Measurements from ENCODE around the gene AFAP1L2. TPM values are rescaled to one million over a fixed set of nuclear protein-coding genes. Genes with fewer than 3 reads are reported as not detected.

AFAP1L2 gene
- total RNA-seq, 1 donor from 2014 or later, result 17.9 TPM

DNA sequence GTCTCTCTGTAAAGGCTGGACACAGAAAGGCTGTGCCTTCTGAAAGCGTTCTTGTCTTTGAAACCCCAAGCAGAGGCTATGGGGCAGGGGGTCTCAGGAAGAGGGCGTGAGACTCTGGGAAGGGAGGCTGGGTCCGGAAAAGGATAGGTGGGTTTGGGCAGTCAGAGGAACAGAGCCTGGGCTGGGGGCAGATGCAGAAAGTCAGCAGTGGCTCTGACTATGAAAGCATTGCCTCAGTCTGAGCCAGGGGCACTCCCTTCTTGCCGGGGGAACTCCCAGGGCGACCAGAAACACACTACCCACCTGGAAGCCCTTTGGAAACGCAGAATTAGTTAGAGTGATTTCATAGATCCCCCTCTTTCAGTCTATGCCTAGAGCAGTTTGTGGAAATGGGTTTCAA is 93.3 kb downstream of the AFAP1L2 start:
- no peak for DNase-seq (ENCODE audit: low spot score)

DNA sequence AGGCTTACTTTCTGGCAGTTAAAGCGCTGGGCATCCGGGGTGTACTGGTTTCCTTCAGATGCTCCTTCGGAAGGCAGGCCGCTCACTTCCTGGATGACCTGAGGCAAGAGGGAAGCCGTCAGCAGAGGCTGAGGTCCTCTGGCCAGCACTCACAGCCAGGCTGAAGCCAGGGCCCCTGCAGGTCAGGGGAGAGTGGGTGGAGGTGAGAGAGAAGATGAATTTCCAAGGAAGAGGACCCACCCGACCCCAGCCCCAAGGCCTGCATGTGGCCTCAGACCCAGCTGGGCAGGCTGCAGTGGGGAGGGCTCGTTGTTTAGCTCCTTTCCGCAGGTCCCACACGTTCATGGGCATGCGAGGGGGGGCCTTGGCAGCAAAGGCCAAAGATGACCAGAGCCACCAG is 94.0 kb downstream of the AFAP1L2 start:
- no peak for DNase-seq (ENCODE audit: low spot score)

DNA sequence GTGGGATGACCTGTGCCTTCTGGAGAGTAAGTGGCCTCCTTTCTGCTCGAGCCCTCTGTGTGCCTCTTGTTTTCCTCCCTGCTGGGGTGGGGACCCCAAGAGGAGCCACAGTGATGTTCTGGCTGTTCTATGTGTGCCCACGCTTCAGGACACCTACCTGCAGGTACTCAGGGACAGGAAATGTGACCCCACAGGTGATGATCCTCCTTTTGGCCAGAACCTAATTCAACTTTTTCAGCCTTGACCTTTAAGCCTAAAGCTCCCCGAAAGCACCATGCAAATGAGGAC is 95.0 kb downstream of the AFAP1L2 start:
- no peak for DNase-seq (ENCODE audit: low spot score)

DNA sequence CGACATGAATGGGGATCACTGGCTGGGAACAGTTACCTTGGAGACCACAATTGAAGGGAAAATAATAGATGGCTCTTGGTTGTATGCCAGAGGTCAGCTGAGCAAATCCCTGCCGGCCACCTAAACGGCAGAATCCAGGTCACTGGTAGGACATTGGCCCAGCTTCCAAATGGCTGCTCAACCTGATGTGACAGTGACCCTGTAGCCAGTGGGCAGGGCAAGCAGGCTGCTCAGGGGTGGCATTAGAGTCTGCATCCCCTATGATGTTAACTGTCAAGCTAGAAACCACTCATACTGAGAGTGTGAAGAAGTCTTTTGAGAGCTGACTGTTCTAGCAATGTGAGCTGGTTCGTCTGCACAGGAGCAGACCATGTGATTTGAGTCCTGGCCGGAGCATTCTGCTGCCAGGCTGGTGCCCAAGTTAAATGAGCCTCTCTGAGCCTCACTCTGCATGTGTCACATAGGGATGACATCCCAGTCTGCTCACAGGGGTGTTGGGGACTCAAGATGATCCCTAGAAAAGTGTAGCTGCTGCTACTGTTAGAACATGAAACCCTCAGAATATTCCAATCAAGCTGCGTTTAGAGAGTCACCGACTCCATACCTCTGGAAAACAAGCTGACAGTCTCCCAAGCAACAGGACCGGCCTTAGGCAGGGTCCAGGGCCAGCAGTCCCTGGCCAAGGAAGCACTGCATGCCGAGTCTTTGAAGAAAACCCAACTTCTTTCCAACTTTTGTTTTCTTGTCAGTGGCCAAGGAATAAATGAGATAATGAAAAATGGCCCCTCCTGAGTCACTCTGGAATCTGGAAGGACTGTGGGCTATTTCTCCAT is 95.6 kb downstream of the AFAP1L2 start:
- no peak for DNase-seq (ENCODE audit: low spot score)

DNA sequence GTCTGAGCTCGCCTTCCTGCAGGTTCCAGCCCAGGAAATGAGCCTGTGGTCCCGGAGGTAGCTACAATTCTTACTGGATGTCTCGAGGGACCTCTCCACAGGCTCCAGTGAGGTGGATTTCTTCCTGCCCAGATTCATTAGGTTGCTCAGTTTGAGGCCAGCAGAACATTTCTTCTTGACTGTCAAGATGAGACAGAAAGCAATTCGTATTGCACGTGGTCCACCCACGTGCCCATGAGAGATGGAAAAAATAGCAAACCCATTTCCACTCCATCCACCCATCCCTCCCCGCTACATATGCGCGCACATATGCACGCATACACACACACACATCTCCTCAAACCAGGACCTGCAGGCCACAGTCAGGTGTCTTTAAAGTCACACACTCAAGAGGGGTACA is 96.6 kb downstream of the AFAP1L2 start:
- no peak for DNase-seq (ENCODE audit: low spot score)

DNA sequence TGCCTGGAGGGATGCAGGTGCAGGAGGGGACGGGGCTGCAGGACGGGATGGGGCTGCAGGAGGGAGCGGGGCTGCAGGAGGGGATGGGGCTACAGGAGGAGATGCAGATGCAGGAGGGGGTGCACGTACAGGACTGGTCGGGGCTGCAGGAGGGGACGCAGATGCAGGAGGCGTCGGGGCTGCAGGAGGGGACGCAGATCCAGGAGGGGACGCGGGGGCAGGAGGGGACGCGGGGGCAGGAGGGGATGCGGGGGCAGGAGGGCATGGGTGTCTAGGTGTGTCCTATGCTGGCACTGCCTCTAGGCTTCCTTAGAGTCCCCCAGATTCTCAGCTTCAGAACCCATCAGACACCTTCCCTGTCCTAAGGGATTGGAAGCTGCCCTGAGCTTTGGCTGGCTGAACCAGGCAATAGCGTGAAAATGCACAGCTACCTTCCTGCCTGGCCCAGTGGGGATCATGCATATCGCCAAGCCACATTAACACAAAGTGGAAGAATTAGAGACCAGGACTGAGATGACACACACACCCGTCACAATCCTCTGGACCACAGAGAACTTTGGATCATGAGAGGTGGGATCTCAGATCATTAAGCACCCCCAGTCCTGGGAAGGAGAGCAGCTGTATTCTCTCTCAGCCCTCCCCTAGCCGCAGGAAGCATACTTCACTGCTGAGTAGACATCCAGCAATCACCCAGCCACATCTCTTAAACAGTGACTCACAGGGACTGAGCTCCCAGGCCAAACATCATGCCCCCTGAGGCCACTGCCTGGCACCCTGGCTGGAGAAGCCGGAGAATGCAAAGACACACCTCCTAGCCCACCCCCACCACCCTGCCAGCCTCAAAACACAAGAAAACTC is 98.0 kb downstream of the AFAP1L2 start:
- no peak for DNase-seq (ENCODE audit: low spot score)

DNA sequence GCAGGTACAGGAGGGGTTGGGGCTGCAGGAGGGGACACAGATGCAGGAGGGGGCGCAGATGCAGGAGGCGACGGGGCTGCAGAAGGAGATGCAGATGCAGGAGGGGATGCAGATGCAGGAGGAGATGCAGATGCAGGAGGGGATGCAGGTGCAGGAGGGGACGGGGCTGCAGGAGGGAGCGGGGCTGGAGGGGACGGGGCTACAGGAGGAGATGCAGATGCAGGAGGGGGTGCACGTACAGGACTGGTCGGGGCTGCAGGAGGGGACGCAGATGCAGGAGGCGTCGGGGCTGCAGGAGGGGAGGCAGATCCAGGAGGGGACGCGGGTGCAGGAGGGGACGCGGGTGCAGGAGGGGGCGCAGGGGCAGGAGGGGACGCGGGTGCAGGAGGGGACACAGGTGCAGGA is 98.8 kb downstream of the AFAP1L2 start:
- no peak for DNase-seq (ENCODE audit: low spot score)

DNA sequence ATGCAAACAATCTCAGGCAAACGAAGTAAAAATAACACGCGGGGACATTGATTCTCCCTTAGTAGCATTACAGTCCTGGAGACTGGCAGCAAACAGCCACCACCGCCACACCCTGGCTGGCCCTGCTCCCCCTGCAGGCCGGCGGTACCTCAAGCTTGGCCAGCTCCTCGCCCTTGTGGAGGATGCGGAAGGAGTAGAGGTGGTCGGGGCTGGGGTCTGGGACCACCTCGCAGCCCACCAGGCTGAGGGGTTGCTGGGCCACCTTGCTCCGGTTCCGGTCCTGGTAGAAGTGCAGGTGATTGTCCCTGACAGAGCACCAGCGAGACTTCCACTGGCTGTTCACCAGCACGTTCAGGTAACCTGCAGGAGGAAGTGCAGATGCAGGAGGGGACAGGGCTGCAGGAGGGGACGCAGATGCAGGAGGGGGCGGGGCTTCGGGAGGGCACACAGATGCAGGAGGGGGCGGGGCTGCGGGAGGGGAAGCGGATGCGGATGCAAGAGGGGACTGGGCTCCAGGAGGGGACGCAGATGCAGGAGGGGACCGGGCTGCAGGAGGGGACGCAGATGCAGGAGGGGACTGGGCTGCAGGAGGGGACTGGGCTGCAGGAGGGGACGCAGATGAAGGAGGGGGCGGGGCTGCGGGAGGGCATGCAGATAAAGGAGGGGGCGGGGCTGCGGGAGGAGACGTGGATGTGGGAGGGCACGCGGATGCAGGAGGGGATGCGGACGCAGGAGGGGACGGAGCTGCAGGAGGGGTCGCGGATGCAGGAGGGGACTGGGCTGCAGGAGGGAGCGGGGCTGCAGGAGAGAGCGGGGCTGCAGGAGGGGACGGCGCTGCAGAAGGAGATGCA is 99.5 kb downstream of the AFAP1L2 start:
- DNase-seq (ENCODE audit: low spot score), result peak; percentile 57

DNA sequence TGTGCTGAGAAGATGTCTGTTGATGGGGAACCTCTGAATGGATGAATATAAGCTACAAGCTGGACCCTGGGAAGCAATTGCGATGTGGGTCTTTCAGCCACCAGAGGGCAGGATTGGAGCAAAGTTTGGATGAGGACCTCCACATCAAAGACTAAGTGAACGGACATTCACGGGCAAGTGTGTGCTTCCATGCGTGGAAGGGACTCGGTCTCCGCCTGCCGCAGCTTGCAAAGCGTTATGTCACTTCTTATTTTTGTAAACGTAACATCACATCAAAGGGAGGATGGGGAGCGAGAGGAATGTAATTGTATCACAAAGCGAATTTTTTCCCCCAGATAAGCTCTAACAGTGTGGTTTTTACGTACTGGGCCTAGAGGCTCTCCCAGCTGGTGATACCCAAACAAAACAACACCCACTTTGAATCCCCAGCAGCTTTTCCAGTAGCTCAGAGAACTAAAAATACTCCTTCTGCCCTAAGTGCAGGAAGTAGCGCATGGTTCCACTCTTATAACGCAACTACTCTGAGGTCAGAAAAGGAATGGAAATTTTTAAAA is 100.2 kb downstream of the AFAP1L2 start:
- peak; percentile 91 for DNase-seq (ENCODE audit: low spot score)

DNA sequence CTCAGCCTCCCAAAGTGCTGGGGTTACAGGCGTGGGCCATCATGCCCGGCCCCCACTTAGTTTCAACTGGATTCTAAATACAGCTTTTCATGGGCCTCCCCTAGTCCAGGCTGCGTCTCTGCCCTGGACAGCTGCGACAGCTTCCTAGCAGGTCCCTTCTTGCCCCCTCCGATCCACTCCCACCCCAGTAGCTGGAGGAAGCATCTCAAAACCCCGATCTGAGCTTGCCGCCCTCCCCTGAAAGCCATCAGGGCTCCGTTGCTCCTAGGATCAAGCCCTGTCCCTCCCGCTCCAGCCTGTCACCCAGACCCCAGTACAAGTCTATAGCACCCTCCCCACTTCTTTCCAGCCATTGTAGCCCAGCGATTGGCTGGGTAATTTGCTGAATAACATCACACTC is 100.7 kb downstream of the AFAP1L2 start:
- no peak for DNase-seq (ENCODE audit: low spot score)

DNA sequence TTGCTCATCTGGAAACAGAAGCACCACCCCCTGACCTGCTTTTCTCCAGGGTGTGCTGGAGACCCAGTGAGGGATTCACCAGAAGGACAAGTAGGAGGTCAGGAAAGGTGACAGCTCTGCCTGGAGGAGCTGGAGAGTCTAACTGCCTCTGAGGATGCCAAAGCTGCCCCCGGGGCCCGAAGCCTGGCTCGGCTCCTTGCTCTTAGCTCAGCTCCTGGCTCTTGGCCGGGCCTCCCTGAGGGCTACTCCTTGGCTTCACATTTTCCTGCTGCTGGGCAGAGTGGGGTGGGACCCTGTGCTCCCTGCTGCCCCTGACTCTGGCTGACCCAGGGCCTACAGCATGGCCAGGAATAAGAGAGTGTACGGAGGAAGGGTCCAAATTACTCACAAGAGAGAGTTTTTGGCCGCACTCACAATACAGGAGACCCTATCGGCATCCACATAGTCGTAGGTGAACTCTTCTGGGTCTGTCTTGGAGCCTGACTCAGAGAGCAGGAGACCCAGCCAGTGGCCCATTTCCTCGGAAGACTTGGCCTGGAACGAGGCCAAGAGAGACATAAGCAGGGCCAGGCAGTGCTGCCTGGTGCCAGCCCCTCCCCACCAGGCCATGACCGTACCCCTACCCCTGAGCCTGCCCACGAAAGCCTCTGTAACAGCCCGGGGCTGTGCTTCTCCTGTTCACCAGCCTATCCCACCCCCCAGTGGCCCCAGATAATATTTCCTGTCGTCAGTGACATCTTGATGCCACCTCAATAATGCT is 102.2 kb downstream of the AFAP1L2 start:
- no peak for DNase-seq (ENCODE audit: low spot score)

DNA sequence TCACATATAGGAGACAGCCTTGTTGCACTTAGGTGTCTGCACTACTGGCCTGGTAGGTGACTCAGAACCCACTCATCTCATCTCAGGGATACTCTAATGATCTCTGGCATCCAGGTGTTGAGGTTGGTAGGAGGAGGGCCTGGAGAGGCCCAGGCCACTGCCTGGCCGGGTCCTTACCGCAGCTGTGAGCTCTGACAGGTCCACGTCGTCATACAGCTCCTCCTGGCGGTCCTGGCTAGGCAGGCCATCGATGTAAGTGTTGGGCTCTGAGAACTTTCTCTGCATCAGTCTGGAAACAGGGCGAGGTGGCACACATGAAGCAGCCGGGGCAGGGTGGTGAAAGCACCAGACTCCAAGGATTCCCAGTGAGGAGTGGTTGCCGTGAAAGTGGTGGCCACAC is 103.1 kb downstream of the AFAP1L2 start:
- no peak for DNase-seq (ENCODE audit: low spot score)

DNA sequence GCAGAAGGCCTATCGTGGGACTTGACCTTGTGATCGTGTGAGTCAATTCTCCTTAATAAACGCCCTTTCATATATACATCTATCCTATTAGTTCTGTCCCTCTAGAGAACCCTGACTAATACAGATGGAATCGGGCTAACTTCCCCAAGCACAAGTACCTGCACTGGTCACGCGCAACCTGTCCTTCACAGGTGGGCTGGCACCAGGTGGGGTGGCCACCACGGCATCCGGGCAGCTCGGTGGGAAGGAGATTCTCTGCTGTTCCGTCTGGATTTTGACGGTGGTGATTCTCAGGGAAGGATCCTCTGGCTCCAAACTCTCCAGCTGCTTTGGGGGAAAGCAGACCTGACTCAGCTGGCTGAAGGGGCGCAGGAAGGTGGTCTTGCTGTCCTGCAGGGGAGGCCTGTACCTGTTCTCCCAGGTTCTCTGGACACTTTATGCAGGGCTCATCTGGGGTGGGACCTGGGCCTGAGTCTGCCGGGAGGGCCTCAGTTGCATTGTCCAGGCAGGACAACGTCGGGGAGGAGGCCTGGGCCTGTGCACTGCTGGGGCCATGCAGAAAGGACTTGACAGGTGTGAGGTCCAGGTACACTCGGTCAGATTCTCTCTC is 104.2 kb downstream of the AFAP1L2 start:
- DNase-seq (ENCODE audit: low spot score), result no peak

DNA sequence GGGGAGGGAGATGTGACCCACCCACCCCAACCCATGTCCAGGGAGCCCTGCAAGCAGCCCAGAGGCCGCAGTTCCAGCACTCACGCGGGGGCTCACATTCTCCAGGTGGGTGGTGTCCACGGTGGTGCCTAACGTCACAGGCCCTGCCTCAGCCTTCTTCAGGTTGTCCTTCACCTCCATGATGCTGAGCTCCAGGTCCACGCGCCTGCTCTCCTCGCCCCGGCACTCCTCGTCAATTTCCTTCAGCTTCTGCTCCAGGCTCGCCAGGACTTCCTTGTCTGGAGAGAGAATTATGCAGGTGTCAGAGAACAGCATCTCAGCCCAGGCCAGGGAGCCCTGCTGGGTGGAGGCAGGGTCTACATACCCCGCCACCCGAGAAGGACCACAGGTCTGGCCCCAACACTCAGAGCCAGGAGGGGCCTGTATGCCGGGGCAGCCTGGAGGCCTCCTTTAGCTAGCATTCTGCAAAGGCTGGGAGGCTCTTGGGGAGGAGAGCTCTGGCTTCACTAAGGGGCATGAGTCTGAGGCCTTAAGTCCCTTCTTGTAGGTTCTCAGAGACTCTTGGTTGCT is 107.1 kb downstream of the AFAP1L2 start:
- no peak for DNase-seq (ENCODE audit: low spot score)

DNA sequence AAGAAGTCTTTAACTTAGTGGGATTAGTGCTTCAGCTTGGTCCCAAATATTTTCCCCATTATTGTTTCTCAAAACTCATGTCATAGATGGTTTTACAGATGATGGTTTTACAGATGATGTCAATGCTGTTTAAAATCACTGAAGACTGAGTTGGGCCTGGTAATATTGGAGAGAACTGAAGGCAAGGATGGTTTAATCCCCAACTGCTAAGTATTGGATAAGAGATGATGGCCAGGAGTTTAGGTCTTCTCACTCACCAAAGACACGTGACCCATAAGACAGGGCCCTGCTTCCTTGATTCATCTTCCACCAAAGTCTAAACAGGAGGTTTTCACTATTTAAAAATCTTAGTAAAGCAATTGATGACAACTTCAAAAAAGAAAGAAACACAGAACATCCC is 108.9 kb downstream of the AFAP1L2 start:
- DNase-seq (ENCODE audit: low spot score), result no peak

DNA sequence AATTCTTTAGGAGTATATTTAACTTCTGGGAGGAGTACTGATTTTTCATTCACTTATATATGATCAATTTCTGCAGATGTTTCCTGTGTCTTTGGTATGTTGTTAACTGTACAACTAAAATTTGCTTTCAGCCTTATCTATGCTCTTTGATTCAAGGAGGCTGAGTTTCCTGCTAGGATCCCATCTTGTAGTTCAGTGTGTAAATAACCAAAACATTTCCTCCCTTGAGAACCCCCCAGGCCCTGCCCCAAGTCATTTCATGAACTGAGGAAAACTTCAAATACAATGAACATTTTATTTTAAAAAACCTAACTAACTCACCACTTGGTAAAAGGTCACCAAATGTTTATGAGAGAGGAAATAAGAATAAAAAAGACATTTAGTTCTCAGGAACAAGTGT is 109.8 kb downstream of the AFAP1L2 start:
- no peak for DNase-seq (ENCODE audit: low spot score)

DNA sequence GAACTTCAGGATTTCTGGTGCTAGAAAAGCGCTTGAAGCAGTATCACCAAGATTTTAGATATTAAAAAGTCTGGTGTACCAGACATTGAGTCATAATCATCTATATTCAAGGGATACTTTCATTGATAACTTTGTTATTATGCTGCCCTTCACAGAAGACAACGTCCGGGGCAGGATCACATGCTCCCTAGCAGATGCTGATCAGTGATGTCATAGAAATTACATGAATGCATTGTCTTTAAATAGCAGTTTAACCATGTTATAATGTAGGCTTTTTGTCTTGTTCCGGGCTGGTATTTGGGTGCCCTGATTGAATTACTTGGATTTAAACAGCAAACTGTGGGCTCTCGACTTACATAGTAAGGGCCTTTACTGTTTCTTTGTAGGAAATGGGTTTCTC is 111.2 kb downstream of the AFAP1L2 start:
- no peak for DNase-seq (ENCODE audit: low spot score)

DNA sequence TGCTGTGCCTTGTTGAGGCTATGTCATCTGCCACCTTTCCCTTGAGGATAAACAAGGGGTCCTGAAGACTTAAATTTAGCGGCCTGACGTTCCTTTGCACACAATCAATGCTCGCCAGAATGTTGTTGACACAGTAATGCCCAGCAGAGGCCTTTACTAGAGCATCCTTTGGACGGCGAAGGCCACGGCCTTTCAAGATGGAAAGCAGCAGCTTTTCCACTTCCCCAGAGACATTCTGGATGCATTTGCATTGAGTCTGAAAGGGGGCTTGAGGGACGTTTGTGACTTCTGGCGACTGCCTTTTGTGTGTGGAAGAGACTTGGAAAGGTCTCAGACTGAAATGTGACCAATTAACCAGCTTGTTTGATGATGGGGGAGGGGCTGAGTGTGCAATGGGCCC is 112.8 kb downstream of the AFAP1L2 start:
- no peak for DNase-seq (ENCODE audit: low spot score)

DNA sequence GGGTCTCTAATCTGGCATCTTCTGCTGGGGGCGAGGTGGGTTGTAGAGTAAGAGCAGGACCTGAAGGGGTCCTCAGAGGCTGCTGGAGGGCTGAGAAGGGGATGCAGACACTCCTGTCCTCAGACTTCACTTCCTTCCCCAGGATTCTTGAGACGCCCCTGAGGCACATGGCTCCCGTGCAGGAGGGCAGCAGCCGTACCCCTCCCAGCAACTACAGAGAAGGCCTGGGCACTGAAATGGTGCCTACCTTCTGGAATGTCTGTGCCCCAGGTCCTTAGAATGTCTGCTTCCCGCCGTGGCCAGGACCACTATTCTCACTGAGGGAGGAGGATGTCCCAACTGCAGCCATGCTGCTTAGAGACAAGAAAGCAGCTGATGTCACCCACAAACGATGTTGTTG is 113.2 kb downstream of the AFAP1L2 start:
- no peak for DNase-seq (ENCODE audit: low spot score)

DNA sequence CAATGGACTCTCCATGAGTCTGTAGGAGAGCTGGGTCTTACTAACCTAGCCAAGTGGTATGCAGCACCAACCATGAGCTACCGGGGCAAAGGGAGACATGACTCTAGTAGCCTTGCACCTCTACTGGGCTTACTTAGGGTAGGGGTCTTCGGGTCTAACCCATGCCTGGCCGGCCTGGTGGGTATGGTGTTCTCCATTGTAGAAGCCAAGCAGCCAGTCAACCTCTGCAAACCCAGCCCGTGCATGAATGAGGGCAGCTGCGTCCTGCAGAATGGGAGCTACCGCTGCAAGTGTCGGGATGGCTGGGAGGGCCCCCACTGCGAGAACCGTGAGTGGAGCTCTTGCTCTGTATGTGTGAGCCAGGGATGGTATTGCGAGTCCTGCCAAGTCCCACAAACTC is 114.3 kb downstream of the AFAP1L2 start:
- no peak for DNase-seq (ENCODE audit: low spot score)

DNA sequence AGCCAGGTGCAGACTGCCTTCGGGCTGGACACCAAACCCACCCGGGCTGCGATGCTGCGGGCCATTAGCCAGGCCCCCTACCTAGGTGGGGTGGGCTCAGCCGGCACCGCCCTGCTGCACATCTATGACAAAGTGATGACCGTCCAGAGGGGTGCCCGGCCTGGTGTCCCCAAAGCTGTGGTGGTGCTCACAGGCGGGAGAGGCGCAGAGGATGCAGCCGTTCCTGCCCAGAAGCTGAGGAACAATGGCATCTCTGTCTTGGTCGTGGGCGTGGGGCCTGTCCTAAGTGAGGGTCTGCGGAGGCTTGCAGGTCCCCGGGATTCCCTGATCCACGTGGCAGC is 115.2 kb downstream of the AFAP1L2 start:
- no peak for DNase-seq (ENCODE audit: low spot score)

All from ureter (tissue), 1 donor.